Ovary (tissue), 3 donors: Measurements from ENCODE around the gene MYMX.

Experiments
- EP300 ChIP-seq: sonication (generic); formaldehyde crosslinking; IDR thresholded peaks from one replicate; pipeline ENCODE4 v1.6.1; 2017; ENCODE audit warnings: antibody characterized with exemption
- TF ChIP-seq, protein P1 (sequence below), 3 donors: fragments of 450-650 bp in 2 of 3; fragments of 200-600 bp in 1 of 3; IDR thresholded peaks; one replicate each; pipeline versions ENCODE4 v1.5.1 to v1.8.0; 2016 to 2022; ENCODE audit warnings: antibody characterized with exemption in 3 of 3, mild to moderate bottlenecking in 1 of 3
- donor health status: DM: no; HTN: no; CAD: no.

DNA sequence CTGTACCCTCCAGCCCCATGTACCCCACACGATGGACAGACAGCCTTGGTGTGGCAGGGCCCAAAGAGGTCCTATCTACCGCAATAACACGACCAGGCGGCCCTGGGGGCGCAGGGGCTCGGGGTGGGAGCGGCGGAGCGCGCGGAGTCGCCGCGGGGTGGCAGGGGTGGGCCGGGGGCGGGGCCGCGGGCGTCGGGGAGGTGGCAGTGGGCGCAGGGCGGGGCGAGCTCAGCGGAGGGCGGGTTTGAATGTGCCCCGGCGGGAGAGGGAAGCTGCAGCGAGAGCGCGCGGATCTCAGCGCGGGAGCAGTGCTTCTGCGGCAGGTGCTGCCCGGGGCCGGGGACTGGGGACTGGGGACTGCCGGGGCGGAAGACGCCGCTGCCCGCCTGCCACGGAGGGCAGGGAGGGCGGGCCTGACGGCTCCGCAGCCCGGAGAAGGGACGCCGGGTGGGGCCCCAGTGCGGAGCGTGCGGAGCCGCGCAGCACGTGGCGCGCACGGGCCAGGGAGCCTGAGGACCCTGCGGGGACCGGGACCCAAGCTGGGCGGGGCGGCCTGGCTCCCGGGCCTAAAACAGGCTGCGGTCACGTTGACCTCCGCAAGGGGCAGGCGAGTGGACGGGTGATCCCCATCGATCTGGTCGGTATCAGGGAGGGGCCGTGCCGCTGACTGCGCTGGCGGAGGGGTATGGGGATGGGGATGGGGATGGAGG lies 6.7 kb downstream of the MYMX start, which contains the start of gene SLC29A1:
- no peak for TF ChIP-seq EP300
- TF ChIP-seq, protein P1, sequence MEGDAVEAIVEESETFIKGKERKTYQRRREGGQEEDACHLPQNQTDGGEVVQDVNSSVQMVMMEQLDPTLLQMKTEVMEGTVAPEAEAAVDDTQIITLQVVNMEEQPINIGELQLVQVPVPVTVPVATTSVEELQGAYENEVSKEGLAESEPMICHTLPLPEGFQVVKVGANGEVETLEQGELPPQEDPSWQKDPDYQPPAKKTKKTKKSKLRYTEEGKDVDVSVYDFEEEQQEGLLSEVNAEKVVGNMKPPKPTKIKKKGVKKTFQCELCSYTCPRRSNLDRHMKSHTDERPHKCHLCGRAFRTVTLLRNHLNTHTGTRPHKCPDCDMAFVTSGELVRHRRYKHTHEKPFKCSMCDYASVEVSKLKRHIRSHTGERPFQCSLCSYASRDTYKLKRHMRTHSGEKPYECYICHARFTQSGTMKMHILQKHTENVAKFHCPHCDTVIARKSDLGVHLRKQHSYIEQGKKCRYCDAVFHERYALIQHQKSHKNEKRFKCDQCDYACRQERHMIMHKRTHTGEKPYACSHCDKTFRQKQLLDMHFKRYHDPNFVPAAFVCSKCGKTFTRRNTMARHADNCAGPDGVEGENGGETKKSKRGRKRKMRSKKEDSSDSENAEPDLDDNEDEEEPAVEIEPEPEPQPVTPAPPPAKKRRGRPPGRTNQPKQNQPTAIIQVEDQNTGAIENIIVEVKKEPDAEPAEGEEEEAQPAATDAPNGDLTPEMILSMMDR (IDR thresholded peaks at IDR 0.05) = no peak
